Stimulated activated CD8-positive, alpha-beta memory T cell treated with anti-CD3 and anti-CD28 coated beads, Interleukin-12 subunit alpha, Interleukin-12 subunit beta, amount 100 ng/mL, for 24 hours (primary cell): Measurements from ENCODE around the gene DUSP1.

Source experiments
- DNase-seq: peaks from one replicate; pipeline ENCODE4 v3.0.0-alpha.2; 2020; ENCODE audit errors: extremely low read depth

DUSP1 gene

GRCh38 chr5:172743112-172743959 lies 27.7 kb downstream of the DUSP1 start:
- no peak for DNase-seq

- DNase-seq, result no peak
Observed at GRCh38 chr5:172741206-172741582, 29.8 kb downstream of the DUSP1 start.

- no peak for DNase-seq
Observed at GRCh38 chr5:172740428-172741205, 30.4 kb downstream of the DUSP1 start.

- no peak for DNase-seq
Observed at GRCh38 chr5:172739375-172739774, 31.6 kb downstream of the DUSP1 start.

GRCh38 chr5:172736508-172737135 lies 34.4 kb downstream of the DUSP1 start:
- no peak for DNase-seq

GRCh38 chr5:172735141-172735831 lies 35.7 kb downstream of the DUSP1 start:
- no peak for DNase-seq

GRCh38 chr5:172733974-172734346 lies 37.0 kb downstream of the DUSP1 start:
- no peak for DNase-seq

- DNase-seq, result no peak
Observed at GRCh38 chr5:172733131-172733973, 37.6 kb downstream of the DUSP1 start.

GRCh38 chr5:172732201-172732865 lies 38.7 kb downstream of the DUSP1 start:
- no peak for DNase-seq

- DNase-seq, result no peak
Observed at GRCh38 chr5:172731680-172732074, 39.3 kb downstream of the DUSP1 start.

GRCh38 chr5:172730981-172731679 lies 39.9 kb downstream of the DUSP1 start:
- no peak for DNase-seq

- no peak for DNase-seq
Observed at GRCh38 chr5:172730222-172730621, 40.8 kb downstream of the DUSP1 start.

- DNase-seq, result no peak
Observed at GRCh38 chr5:172729588-172729987, 41.4 kb downstream of the DUSP1 start.

GRCh38 chr5:172728481-172729241 lies 42.3 kb downstream of the DUSP1 start:
- no peak for DNase-seq

GRCh38 chr5:172727551-172727950 lies 43.4 kb downstream of the DUSP1 start:
- DNase-seq, result no peak

GRCh38 chr5:172726966-172727365 lies 44.0 kb downstream of the DUSP1 start:
- no peak for DNase-seq

- DNase-seq, result no peak
Observed at GRCh38 chr5:172725785-172726184, 45.2 kb downstream of the DUSP1 start.

GRCh38 chr5:172725273-172725672 lies 45.7 kb downstream of the DUSP1 start:
- no peak for DNase-seq
